Urinary bladder (tissue), 4 donors: ENCODE data around the gene OR52E2. TPM values are rescaled to one million over a fixed set of nuclear protein-coding genes. Genes with fewer than 3 reads are reported as not detected.

ENCODE experiments used
- DNase-seq: peaks from one replicate; pipeline ENCODE4 v3.0.0-alpha.2; 2015; ENCODE audit errors: extremely low spot score
- H3K27ac ChIP-seq: one replicate; pipeline ENCODE4 v1.5.1; 2013; ENCODE audit warnings: low read depth, mild to moderate bottlenecking, moderate library complexity
- H3K36me3 ChIP-seq: one replicate; pipeline ENCODE4 v1.6.1; 2013; ENCODE audit warnings: mild to moderate bottlenecking, moderate library complexity; ENCODE audit not compliant: insufficient read depth
- H3K4me1 ChIP-seq: one replicate; pipeline ENCODE4 v1.6.1; 2013; ENCODE audit warnings: mild to moderate bottlenecking, moderate library complexity; ENCODE audit not compliant: insufficient read depth
- H3K4me3 ChIP-seq: one replicate; pipeline ENCODE4 v1.5.1; 2013; ENCODE audit warnings: low read depth, low read length
- WGBS: extraction: QIAGEN DNeasy Blood & Tissue Kit; methylation state at CpG from one replicate; pipeline ENCODE4 v1.1.7; 2013; 5-methylcytosine and 5-hydroxymethylcytosine counted together
- polyA plus RNA-seq: library from polyadenylated mRNA; stranded (reverse); fragments of 200-250 nt; gene quantifications from one replicate; pipeline ENCODE4 v1.2.3, GENCODE V29; 2013
- total RNA-seq: library from RNA; depleted of rRNA; stranded (reverse); fragments of >200 nt; gene quantifications from one replicate; pipeline ENCODE4 v1.2.3, GENCODE V29; 2014
- donor health status: healthy with polysubstance abuse.
- donor health status: healthy.

OR52E2 gene
- total and polyA plus RNA-seq, 2 donors: not detected

GRCh38 chr11:5046754-5047330 is 12.6 kb downstream of the OR52E2 start:
- H3K27ac ChIP-seq: no peak overlapping the region
- H3K4me3 ChIP-seq: no peak overlapping the region
- H3K36me3 ChIP-seq: no peaks in the 10 kb centered on the region
- WGBS: 89% methylated on average over 15 of the region's 15 CpGs
- no peak for DNase-seq
- H3K4me1 ChIP-seq: no peaks in the 10 kb centered on the region

GRCh38 chr11:5046226-5046625 is 13.2 kb downstream of the OR52E2 start, which contains the start of gene OR52J3:
Gene OR52J3 (plus strand): TSS chr11:5046526. CDS start chr11:5046526, 0 bp downstream.
- 66% methylated on average over 1 of the region's 1 CpG for WGBS
- no peak within 1 kb of the TSS for H3K4me3 ChIP-seq
- DNase-seq: no peak

GRCh38 chr11:5043380-5043779 is 16.0 kb downstream of the OR52E2 start:
- H3K36me3 ChIP-seq: no peaks in the 10 kb centered on the region
- H3K27ac ChIP-seq: no peak overlapping the region
- DNase-seq: no peak
- no peaks in the 10 kb centered on the region for H3K4me1 ChIP-seq
- H3K4me3 ChIP-seq: no peak overlapping the region
- WGBS: 48% methylated on average over 2 of the region's 2 CpGs

More at GRCh38 chr11:5046226-5046625, 13.2 kb downstream of the OR52E2 start, which contains the start of gene OR52J3:
- Histone ChIP-seq H3K36me3 (no peaks in the 10 kb centered on the region), H3K4me1 (no peaks in the 10 kb centered on the region), H3K27ac (no peak within 1 kb of the TSS)

- no peaks in the 10 kb centered on the region for H3K4me1 ChIP-seq
- H3K36me3 ChIP-seq: no peaks in the 10 kb centered on the region
- WGBS: 55% methylated on average over 3 of the region's 3 CpGs
- DNase-seq: no peak
- no peak overlapping the region for H3K4me3 ChIP-seq
- H3K27ac ChIP-seq: no peak overlapping the region
These were observed 17.3 kb downstream of the OR52E2 start for GRCh38 chr11:5042091-5042490.

GRCh38 chr11:5040876-5041275 is 18.6 kb downstream of the OR52E2 start:
- WGBS: 84% methylated on average over 4 of the region's 4 CpGs
- H3K36me3 ChIP-seq: no peaks in the 10 kb centered on the region
- H3K27ac ChIP-seq: no peak overlapping the region
- no peak overlapping the region for H3K4me3 ChIP-seq
- H3K4me1 ChIP-seq: no peaks in the 10 kb centered on the region
- no peak for DNase-seq

DNA sequence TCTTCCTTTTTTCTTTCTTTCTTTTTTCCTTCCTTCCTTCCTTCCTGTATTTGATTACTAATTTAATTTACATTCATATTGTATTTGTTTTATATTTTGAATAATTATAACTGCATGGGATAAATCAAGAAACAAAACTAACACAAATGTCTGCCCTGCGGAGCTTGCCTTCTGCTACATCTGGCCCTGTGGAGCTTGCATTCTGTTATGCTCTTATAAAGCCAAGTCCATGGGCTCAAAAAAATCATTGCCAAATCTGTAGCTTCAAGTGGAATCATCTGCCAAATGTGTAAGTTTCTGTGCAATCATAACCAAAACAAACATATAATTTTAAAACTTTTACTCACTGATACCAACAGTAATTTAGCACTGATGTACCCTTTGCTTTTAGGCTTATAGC is 21.1 kb downstream of the OR52E2 start:
- DNase-seq: no peak
- Histone ChIP-seq H3K4me1 (no peaks in the 10 kb centered on the region), H3K4me3 (no peak overlapping the region), H3K36me3 (no peaks in the 10 kb centered on the region), H3K27ac (no peak overlapping the region)
- 50% methylated on average over 1 of the region's 1 CpG for WGBS

- no peaks in the 10 kb centered on the region for H3K4me1 ChIP-seq
- 37% methylated on average over 2 of the region's 2 CpGs for WGBS
- no peaks in the 10 kb centered on the region for H3K36me3 ChIP-seq
- H3K4me3 ChIP-seq: no peak overlapping the region
- no peak for DNase-seq
- no peak overlapping the region for H3K27ac ChIP-seq
These were observed 21.5 kb downstream of the OR52E2 start for GRCh38 chr11:5037926-5038325.

- no peak overlapping the region for H3K4me3 ChIP-seq
- H3K4me1 ChIP-seq: no peaks in the 10 kb centered on the region
- DNase-seq: no peak
- no peaks in the 10 kb centered on the region for H3K36me3 ChIP-seq
- WGBS: 70% methylated on average over 2 of the region's 2 CpGs
- no peak overlapping the region for H3K27ac ChIP-seq
These were observed 22.8 kb downstream of the OR52E2 start for GRCh38 chr11:5036669-5037068.

- H3K36me3 ChIP-seq: no peaks in the 10 kb centered on the region
- H3K27ac ChIP-seq: no peak overlapping the region
- H3K4me3 ChIP-seq: no peak overlapping the region
- 94% methylated on average over 2 of the region's 2 CpGs for WGBS
- DNase-seq: no peak
- no peaks in the 10 kb centered on the region for H3K4me1 ChIP-seq
These were observed 37.4 kb downstream of the OR52E2 start for GRCh38 chr11:5021996-5022395.

- Histone ChIP-seq H3K36me3 (no peaks in the 10 kb centered on the region), H3K4me3 (no peak overlapping the region), H3K27ac (no peak overlapping the region), H3K4me1 (no peaks in the 10 kb centered on the region)
- 88% methylated on average over 1 of the region's 1 CpG for WGBS
- no peak for DNase-seq
These were observed 46.4 kb downstream of the OR52E2 start for GRCh38 chr11:5013012-5013411.

- Histone ChIP-seq H3K4me1 (no peaks in the 10 kb centered on the region), H3K27ac (no peak overlapping the region), H3K36me3 (no peaks in the 10 kb centered on the region), H3K4me3 (no peak overlapping the region)
- 65% methylated on average over 8 of the region's 8 CpGs for WGBS
- no peak for DNase-seq
These were observed 48.2 kb downstream of the OR52E2 start for GRCh38 chr11:5011254-5011653.

Other genes with a start within 250 kb of the OR52E2 start
- not detected for gene OR51F2, start 238.3 kb downstream of the OR52E2 start, total RNA-seq
- gene OR51F2, start 238.3 kb downstream of the OR52E2 start, polyA plus RNA-seq: not detected
- gene OR51S1, start 210.4 kb downstream of the OR52E2 start, total RNA-seq: not detected
- not detected for gene OR51S1, start 210.4 kb downstream of the OR52E2 start, polyA plus RNA-seq
- not detected for gene OR51T1, start 177.7 kb downstream of the OR52E2 start, total RNA-seq
- gene OR51T1, start 177.7 kb downstream of the OR52E2 start, polyA plus RNA-seq: not detected
- not detected for gene OR51A7, start 155.8 kb downstream of the OR52E2 start, total RNA-seq
- gene OR51A7, start 155.8 kb downstream of the OR52E2 start, polyA plus RNA-seq: not detected
- not detected for gene OR51G2, start 140.3 kb downstream of the OR52E2 start, total RNA-seq
- gene OR51G2, start 140.3 kb downstream of the OR52E2 start, polyA plus RNA-seq: not detected
- not detected for gene OR51G1, start 135.3 kb downstream of the OR52E2 start, total RNA-seq
- gene OR51G1, start 135.3 kb downstream of the OR52E2 start, polyA plus RNA-seq: not detected
- gene OR51A4, start 112.0 kb downstream of the OR52E2 start, total RNA-seq: not detected
- not detected for gene OR51A4, start 112.0 kb downstream of the OR52E2 start, polyA plus RNA-seq
- not detected for gene OR51A2, start 103.9 kb downstream of the OR52E2 start, total RNA-seq
- not detected for gene OR51A2, start 103.9 kb downstream of the OR52E2 start, polyA plus RNA-seq
- not detected for gene OR51L1, start 64.8 kb downstream of the OR52E2 start, total RNA-seq
- gene OR51L1, start 64.8 kb downstream of the OR52E2 start, polyA plus RNA-seq: not detected
- not detected for gene OR52J3, start 13.1 kb downstream of the OR52E2 start, total RNA-seq
- not detected for gene OR52J3, start 13.1 kb downstream of the OR52E2 start, polyA plus RNA-seq
- not detected for gene OR52E1, start 9.9 kb upstream of the OR52E2 start, total RNA-seq
- gene OR52E1, start 9.9 kb upstream of the OR52E2 start, polyA plus RNA-seq: not detected
- not detected for gene OR52A5, start 78.7 kb upstream of the OR52E2 start, total RNA-seq
- gene OR52A5, start 78.7 kb upstream of the OR52E2 start, polyA plus RNA-seq: not detected
- gene OR52A1, start 95.1 kb upstream of the OR52E2 start, total RNA-seq: not detected
- not detected for gene OR52A1, start 95.1 kb upstream of the OR52E2 start, polyA plus RNA-seq
- gene OR51V1, start 141.1 kb upstream of the OR52E2 start, total RNA-seq: not detected
- gene OR51V1, start 141.1 kb upstream of the OR52E2 start, polyA plus RNA-seq: not detected
- 394 TPM for gene HBB, start 167.4 kb upstream of the OR52E2 start, total RNA-seq
- gene HBB, start 167.4 kb upstream of the OR52E2 start, polyA plus RNA-seq: 10.1 TPM
- gene HBD, start 174.9 kb upstream of the OR52E2 start, total RNA-seq: not detected
- gene HBD, start 174.9 kb upstream of the OR52E2 start, polyA plus RNA-seq: not detected
- 39.3 TPM for gene HBG1, start 190.2 kb upstream of the OR52E2 start, total RNA-seq
- not detected for gene HBG1, start 190.2 kb upstream of the OR52E2 start, polyA plus RNA-seq
- 2,457 TPM for gene HBG2, start 195.2 kb upstream of the OR52E2 start, total RNA-seq
- not detected for gene HBG2, start 195.2 kb upstream of the OR52E2 start, polyA plus RNA-seq
- gene HBE1, start 210.3 kb upstream of the OR52E2 start, total RNA-seq: 3.0 TPM
- 0.18 TPM for gene HBE1, start 210.3 kb upstream of the OR52E2 start, polyA plus RNA-seq
- gene OR51B4, start 242.3 kb upstream of the OR52E2 start, total RNA-seq: 2.0 TPM
- gene OR51B4, start 242.3 kb upstream of the OR52E2 start, polyA plus RNA-seq: not detected